Ammon's horn (tissue), 1 donor: ENCODE results near the gene TMEM150B.

ENCODE experiments used
- DNase-seq: peaks from one replicate; pipeline ENCODE4 v3.0.0-alpha.2; 2016; ENCODE audit warnings: low spot score

The TMEM150B gene

DNA sequence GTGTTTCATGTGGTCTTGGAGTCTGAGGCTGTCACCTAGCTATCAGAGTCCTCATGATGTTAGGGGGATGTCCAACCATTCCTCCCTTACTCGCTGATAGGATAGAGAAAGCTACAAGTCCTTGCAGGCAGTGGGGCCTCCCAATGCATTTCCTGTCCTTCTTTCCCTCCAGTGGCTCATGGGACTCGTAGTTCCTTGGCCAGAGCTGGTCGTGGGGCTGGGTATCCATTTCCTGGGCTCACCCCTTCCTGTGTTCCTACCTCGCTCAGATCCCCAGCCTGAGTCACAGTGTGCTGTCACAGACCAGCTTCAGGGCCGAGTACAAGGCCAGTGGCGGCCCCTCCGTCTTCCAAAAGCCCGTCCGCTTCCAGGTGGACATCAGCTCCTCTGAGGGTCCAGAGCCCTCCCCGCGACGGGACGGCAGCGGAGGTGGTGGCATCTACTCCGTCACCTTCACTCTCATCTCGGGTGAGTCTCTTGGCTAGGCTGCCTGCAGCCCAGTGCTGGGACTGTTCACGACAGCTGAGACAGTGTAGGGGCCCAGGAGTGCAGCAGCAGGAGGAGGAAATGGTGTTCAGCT is 19.1 kb downstream of the TMEM150B start:
- no peak for DNase-seq

DNA sequence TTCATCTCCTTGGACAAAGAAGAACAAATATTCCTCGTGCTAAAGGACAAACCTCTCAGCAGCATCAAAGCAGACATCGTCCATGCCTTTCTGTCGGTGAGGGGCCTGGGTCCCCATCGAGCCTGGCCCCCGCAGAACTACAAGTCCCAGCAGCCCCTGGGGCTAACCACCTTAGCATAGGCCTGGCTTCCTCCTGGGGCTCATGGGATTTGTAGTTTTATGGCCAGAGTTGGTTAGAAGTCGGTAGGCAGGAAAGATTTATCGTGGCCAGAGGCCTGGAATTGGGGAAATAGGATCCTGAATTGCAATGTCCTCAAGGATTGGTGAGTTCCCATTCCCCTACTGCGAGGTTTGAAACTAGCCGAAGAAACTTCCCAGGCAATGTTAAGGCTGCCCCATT is 19.6 kb downstream of the TMEM150B start:
- peak; percentile 33 for DNase-seq

DNA sequence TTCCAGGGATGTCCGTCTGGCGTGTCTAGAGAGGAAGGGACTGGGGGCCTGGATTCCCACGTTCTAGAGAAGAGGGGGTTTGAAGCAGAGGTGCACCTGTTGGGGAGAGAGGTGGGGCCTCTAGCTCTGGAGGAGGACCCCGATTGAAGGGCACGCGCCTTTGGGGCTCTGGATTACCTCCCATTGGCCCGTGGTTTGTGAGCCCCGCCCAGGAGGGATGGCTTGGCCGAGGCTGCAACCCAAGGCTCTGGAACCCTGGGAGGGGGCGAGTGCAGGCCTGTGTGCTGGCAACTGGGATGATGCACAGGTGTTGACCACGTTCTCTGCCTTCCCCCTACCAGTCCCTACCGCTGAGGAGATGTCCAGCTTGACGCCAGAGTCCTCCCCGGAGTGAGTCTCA is 20.2 kb downstream of the TMEM150B start:
- DNase-seq, result no peak

DNA sequence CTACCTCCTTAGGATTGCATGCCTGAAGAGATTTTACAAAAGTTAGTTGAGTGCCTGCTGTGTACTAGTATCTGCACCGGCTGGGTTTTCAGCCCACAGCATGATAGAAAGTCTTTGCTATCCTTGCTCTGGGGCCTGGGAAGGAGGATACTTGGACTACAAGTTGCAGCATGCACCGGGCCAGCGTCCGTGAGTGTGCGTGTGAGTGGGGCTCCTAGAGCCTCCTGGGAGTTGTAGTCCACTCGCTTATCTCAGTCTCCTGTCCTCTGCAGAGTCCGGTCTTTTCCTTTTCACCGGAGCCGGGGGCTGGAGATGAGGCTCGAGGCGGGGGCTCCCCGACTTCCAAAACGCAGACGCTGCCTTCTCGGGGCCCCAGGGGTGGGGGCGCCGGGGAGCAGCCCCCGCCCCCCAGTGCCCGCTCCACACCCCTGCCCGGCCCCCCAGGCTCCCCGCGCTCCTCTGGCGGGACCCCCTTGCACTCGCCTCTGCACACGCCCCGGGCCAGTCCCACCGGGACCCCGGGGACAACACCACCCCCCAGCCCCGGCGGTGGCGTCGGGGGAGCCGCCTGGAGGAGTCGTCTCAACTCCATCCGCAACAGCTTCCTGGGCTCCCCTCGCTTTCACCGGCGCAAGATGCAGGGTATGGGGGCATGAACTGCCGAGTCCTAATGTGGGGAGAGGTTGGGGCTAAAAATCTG is 20.7 kb downstream of the TMEM150B start:
- DNase-seq, result no peak

DNA sequence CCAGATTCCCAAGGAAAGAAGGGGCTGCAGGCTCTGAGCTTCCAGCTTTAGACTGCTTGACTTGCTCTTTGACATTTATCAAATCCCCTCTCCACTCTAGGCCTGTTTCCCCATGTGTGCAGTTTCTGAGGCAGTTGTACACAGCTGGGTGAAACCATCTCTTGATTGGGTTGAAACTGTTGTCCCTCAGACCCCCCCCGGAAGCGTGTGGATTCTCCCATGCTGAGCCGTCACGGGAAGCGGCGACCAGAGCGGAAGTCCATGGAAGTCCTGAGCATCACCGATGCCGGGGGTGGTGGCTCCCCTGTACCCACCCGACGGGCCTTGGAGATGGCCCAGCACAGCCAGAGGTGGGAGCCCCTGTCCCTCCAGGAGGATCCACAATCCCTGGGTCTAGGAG is 21.7 kb downstream of the TMEM150B start:
- no peak for DNase-seq

DNA sequence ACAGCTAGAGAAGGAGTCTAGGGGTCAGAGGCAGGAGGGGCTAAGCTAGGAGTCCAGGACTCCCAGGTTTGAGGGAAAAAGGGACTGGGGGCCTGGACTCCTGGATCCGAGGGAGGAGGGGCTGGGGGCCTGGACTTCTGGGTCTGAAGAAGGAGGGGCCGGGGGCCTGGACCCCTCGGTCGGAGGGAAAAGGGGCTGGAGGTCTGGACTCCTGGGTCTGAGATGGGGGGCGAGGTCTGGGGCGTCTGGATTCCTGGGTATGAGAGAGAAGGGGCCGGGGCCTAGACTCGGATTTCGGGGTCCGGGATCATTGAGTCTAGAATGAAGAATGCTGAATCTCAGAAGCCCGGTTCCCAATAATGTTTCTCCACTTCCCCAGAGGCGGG is 22.8 kb downstream of the TMEM150B start:
- no peak for DNase-seq

DNA sequence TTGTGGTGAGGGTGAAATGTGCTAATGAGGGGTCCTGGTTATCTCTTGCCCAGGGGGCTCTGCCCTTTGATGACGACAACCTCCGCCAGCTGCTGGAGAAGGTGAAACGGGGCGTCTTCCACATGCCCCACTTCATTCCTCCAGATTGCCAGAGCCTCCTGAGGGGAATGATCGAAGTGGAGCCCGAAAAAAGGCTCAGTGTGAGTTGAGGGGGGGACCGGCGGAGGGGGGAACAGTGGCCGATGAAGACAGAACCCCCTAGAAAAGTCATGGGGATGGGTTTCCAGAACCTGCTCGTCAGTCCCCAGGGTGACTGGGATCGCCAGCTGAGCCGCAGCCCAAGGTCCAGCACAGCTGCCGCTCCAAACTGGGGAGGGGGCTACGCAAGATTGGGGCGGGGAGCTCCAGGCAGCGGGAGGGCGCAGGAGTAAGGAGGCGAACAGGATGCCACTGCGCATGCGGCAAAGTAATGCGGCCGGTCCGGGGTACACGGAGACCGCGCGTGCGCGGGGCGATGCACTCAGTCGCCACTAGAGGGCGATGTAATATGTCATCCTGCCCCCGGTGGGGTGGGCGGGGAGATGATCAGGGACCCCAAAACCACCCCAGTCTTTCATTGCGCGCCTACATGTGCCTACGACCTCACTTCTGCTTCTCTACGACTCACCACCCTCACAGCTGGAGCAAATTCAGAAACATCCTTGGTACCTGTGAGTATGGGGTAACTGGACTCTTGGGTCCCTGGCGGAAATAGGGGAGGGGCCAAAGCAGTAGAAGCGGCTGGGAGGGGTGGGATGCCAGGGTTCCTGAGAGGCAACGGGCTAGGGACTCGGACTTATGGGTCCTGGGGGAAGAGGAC is 23.5 kb downstream of the TMEM150B start:
- peak; percentile 88 for DNase-seq

DNA sequence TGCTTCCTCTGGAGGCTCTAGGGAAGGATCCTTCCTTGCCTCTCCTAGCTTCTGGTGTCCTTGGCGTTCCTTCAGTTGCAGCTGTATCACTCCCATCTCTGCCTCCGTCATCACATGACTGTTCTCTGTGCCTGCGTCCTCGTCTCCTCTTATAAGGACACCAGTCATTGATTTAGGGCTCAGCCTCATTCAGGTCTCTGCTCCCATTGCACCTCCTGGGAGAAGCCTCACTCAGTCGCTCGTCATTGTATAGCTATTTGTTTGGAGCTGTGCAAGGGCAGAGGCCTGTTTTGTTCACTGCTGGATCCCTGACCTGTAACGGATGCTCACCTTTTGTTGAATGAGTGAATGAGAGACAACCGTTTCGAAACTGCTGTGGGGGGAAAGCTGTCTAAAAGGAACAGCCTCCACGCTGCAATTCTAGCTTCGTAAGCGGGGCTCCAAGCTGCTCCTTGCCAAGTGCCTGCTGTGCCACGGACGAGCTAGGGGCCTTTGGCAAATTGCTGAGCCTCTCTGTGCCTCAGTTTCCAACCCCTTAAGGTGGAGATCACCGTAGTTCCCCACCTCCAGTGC is 24.2 kb downstream of the TMEM150B start:
- DNase-seq, result peak; percentile 75

DNA sequence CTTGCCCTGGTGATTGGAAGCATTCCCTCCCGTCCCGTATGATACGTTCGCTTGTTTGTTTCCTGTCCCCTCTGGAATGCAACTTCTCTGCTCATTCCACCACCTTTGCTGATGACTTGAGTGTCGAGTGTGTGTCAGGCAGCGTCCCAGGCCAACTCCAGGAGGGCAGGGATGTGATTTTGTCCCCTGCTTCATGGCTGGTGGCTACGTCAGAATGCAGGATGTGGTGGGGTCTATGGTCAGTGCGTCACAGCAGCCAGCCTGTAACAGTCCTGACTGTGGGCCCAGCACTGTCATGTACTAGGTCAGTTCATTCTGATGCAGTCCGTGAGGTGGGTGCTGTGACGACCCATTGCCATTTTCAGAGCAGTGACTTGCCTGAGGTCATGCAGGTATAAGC is 25.1 kb downstream of the TMEM150B start:
- no peak for DNase-seq

DNA sequence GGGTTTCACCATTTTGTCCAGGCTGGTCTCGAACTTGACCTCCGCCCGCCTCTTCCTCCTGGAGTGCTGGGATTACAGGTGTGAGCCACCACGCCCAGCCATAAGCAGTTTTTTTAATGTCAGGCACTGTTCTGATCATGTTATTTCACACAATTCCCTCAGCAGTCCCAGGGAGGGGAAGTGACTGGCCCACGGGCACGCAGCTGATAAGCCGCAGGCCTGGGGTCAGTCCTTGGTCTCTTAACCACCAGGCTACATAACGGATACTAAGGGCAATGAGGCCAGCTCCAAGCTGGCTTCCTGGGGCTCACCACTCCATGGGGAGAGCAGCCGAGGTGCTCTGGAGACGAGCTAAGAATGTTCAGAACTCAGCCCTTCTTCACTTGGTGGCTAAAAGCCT is 27.9 kb downstream of the TMEM150B start:
- no peak for DNase-seq

DNA sequence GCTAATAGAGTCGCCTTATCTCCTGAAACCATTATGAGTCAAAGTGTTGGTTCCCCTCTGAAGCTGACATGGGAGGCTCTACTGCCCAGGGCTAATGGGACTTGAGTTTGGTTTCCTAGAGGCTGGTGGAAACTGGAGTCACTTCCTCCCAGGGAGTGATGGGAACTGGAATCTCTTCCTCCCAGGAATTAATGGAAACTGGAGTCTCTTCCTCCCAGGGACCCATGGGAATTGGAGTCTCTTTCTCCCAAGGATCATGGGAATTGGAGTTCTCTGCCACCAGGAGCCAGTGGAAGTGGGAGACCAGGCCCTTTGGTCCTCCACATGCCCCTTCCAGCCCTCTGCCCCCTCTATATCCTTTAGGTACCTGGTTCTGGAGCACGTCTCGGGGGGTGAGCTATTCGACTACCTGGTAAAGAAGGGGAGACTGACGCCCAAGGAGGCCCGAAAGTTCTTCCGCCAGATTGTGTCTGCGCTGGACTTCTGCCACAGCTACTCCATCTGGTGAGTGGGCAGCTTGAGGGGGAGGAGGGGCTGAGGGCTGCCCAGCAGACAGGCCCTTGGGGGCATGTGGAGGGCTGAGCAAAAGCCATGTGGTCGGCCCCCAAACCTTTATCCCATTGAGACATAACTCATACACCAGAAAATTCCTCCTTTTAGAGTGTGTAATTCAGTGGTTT is 35.9 kb downstream of the TMEM150B start:
- no peak for DNase-seq

DNA sequence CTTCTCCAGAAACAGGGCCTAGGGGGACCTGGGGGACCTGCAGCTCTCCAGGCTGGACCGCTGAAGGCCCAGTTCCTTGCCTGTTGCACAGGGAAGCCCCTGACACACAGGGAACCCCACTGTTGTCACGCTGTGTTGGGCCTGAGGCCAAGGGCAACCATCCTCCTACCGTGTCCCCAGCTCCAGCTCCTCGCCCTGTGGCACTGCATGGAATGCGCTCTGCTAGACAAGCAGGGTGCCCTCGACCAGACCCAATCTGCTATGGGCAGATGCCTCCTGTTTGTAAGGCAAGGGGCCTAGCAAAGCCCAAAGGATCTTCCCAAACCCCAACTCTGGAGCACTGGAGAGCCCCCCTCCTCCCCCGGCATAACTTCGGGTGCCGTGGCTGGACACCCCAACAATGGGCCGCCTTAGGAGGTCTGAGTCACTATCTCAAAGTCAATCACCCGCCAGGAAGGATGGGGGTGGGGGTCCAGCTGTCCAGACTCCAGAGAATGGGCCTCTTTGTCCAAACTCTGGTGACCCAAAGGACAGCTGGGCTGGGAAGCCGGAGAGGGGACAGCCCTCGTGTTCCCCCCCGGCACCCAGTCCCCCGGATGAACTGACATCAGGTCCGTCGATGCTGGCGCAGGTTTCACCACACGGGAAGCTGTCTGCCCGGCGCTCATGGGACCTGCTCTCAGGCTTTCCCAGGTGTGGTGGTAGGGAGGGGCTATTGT is 37.6 kb downstream of the TMEM150B start:
- peak; percentile 93 for DNase-seq

DNA sequence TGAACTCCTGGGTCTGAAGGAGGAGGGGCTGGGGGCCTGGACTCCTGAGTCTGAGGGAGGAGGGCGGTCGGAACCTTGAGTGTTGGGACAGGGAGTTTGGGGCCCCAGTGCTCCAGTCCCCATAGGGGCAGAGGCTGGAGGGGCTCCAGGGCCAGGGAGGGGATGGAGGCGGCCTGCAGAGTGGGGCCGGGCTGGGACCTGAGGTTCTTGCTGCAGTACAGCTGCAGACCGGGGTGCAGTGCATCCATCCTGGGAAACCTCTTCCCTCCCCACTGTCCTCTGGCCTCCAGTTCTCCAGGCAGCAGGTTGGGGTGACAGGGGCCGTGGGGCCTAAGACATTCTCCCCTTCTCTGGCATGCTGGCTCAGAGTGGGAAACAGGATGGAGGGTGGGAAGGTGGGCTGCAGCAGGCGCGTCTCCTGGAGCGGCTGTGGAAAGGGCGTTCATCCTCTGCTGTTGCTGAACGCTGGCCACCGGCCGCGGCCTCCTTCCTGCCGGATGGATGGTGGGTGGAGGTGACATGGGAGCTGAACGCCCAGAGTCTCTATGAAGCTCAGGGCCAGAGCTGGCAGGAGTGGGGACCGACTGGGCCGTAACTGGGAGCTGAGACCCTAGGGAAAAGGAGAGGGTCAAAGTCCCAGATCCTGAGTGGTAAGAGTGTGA is 39.8 kb downstream of the TMEM150B start:
- DNase-seq, result no peak

DNA sequence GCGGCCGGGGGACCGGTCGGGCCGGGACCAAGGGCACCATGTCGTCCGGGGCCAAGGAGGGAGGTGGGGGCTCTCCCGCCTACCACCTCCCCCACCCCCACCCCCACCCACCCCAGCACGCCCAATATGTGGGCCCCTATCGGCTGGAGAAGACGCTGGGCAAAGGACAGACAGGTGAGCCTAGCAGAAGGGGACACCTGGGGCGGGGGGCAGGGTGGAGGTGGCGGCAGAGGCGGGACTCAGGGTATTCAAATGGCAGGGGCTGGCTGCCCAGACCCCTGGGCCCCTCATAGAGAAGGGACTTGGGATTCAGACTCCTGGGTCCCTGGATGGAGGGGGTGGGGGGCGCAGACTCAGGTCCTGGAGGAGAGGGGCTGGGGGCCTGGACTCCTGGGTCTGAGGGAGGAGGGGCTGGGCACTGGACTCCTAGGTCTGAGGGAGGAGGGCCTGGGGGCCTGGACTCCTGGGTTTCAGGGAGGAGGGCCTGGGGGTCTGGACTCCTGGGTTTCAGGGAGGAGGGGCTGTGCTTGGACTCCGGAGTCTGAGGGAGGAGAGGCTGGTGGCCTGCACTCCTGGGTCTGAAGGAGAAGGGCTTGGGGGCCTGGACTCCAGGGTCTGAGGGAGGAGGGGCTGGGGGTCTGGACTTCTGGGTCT is 40.6 kb downstream of the TMEM150B start:
- DNase-seq, result no peak

DNA sequence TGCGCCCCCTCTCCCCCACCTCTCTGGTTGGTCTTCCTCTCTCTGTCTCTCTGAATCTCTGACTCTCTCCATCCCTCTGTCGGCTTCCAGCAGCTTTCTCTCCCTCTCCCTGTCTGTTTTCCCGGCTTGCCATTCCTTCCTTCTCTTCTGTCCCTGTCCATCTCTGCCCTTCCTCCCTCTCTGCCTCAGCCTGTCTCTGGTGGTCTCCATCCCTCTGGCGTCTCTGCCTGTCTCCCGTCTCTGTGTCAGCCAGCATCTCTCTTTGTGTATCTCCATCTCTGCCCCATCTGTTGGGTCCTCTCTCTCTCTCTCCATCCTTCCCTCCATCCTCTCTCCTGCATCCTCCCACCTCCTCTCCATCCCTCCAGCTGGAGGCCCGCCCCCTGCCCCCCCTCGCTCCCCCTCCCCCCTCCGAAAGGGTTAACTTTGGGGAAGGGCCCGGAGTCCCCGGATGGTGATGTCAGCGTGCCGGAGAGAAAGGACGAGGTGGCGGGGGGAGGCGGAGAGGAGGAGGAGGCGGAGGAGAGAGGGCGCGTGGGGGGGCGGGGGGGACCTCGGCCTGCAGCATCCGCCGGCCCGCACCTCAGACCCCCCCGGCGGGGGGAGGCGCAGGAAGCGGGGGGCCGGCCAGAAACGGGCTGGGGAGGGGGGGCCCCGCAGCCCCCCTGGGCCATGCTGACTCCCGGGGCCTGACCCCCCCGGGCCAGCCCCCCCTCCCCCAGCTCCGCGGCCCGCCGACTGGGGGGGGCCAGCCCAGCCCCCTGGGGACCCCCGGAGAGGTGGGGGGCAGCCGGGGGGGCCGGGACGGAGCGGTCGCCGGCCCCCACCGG is 41.4 kb downstream of the TMEM150B start, which contains the start of gene BRSK1:
BRSK1 (plus strand) TSS at position 450 of the 830 bp plus-strand sequence. CDS start 446 bp downstream, outside the sequence.
- DNase-seq, result peak; percentile 81

DNA sequence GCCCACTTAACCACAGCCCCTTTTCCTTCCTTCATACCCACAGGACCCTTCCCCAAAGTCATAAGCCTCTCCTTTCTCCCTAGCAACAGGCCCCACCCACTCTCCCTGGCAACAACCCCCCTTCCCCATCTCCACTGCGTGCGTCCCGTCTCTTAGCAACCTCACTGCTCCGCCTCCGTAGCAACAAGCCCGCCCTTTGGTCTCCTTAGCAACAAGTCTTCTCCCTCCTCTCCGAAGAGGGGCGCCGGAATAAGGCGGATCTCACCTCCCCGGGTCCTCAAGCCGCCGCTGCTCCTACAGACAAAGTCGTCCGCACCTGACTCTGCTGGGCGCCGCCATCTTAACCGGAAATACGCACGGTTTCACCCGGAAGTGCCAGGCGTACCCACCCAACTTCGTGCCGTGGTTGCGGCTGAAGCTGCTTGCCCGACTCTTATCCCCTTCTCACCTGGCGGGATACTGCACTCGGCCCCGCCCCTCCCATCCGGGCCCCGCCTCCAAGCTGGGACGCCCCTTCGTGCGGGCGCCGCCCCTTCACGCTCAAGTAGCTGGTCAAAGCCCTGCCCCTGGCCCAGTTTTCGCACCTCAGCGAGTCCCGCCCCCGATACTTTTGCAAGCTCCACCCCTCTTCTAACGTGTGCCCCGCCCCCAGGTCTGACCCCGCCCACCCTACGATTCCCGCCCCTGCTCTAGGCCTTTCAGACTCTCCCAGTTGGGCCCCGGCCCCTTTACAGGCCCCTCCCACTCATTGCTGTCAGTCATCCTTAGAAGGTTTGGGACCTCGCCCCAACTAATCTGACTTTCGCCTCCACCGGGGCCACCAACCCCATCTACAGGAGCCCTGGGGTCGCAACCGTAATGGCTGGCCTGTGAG is 45.1 kb downstream of the TMEM150B start, which contains the start of gene HSPBP1:
HSPBP1 (minus strand) TSS at position 341 of the 874 bp plus-strand sequence. CDS start 502 bp downstream, outside the sequence.
- DNase-seq, result peak; percentile 94

DNA sequence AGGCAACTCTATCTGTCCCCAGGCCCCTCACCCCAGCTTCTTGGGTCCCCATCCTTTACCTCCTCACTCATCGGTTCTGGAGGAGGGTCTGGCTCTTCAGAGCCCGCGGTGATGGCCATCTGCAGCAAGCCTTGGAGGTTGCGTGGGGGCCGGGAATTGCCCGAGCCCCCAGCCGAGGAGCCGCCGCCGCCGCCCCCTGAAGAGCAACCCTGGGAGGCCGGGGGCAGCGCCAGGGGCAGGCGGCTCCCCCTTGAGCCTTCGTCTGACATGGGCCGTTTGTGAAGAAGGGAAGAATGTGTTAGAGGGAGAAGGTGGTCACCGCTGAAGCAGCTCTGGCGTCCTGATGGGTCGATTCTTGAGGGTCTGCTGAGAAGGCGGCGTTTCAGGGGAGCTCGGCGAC is 45.8 kb downstream of the TMEM150B start:
- no peak for DNase-seq
